Myometrial cell (primary cell): ENCODE measurements around the gene CAMK1D. TPM values are rescaled to one million over a fixed set of nuclear protein-coding genes. Genes with fewer than 3 reads are reported as not detected.

ENCODE experiments used
- total RNA-seq: library from RNA; depleted of rRNA; stranded (reverse); fragments of >200 nt; gene quantifications from 2 replicates; pipeline ENCODE4 v1.2.3, GENCODE V29; 2015

CAMK1D gene
- 0.58 and 1.2 TPM in 2 replicates for total RNA-seq

GRCh38 chr10:12348870-12349628, at the start of gene CAMK1D:
Gene CAMK1D (plus strand): TSS chr10:12349547.

Other genes starting within 250 kb of the CAMK1D start
- gene SEC61A2, start 219.9 kb upstream of the CAMK1D start, total RNA-seq: 4.4 and 6.3 TPM in 2 replicates
- gene NUDT5, start 153.7 kb upstream of the CAMK1D start, total RNA-seq: 62.6 and 91.8 TPM in 2 replicates
- 120 and 121 TPM in 2 replicates for gene CDC123, start 153.4 kb upstream of the CAMK1D start, total RNA-seq